HT-29 (cell line): ENCODE results near the gene SLC6A6. TPM values are rescaled to one million over a fixed set of nuclear protein-coding genes. Genes with fewer than 3 reads are reported as not detected.

Experiments used
- DNase-seq: peaks from one replicate; pipeline ENCODE4 v3.0.0-alpha.2; 2015; ENCODE audit warnings: low spot score
- total RNA-seq: library from RNA; depleted of rRNA; stranded (reverse); fragments of >200 nt; shearing (Covaris generic); gene quantifications from 2 replicates; pipeline ENCODE4 v1.2.3, GENCODE V29; 2014

The SLC6A6 gene
- total RNA-seq, 1 experiment from 2014 or later, result 51.5 TPM

GRCh38 chr3:14451844-14452739 lies 49.7 kb downstream of the SLC6A6 start:
- no peak for DNase-seq

GRCh38 chr3:14452740-14453710 lies 50.6 kb downstream of the SLC6A6 start:
- peak; percentile 85 for DNase-seq

- no peak for DNase-seq
Measured at GRCh38 chr3:14453876-14454638, 51.7 kb downstream of the SLC6A6 start.

- DNase-seq, result no peak
Measured at GRCh38 chr3:14454639-14455310, 52.4 kb downstream of the SLC6A6 start.

- no peak for DNase-seq
Measured at GRCh38 chr3:14455571-14456317, 53.3 kb downstream of the SLC6A6 start.

GRCh38 chr3:14456794-14457193 lies 54.4 kb downstream of the SLC6A6 start:
- DNase-seq, result no peak

- DNase-seq, result no peak
Measured at GRCh38 chr3:14457481-14457880, 55.1 kb downstream of the SLC6A6 start.

- no peak for DNase-seq
Measured at GRCh38 chr3:14457999-14458398, 55.6 kb downstream of the SLC6A6 start.

- no peak for DNase-seq
Measured at GRCh38 chr3:14458434-14459275, 56.2 kb downstream of the SLC6A6 start.

GRCh38 chr3:14459384-14459783 lies 57.0 kb downstream of the SLC6A6 start:
- DNase-seq, result no peak

- DNase-seq, result no peak
Measured at GRCh38 chr3:14459787-14460186, 57.4 kb downstream of the SLC6A6 start.

- DNase-seq, result no peak
Measured at GRCh38 chr3:14460342-14461005, 58.1 kb downstream of the SLC6A6 start.

- no peak for DNase-seq
Measured at GRCh38 chr3:14461006-14461747, 58.8 kb downstream of the SLC6A6 start.

- peak; percentile 54 for DNase-seq
Measured at GRCh38 chr3:14461748-14462324, 59.4 kb downstream of the SLC6A6 start.

GRCh38 chr3:14462738-14463137 lies 60.3 kb downstream of the SLC6A6 start:
- no peak for DNase-seq

- no peak for DNase-seq
Measured at GRCh38 chr3:14463330-14464140, 61.1 kb downstream of the SLC6A6 start.

GRCh38 chr3:14464141-14464465 lies 61.7 kb downstream of the SLC6A6 start:
- no peak for DNase-seq
